SK-N-MC (cell line): ENCODE measurements around the gene CASP7.

Source experiments
- EZH2 ChIP-seq: fragments of 200-600 bp; sonication (generic); IDR thresholded peaks from one replicate; pipeline ENCODE4 v1.6.1; 2017; ENCODE audit warnings: antibody characterized with exemption
- FOXP2 ChIP-seq: optimal IDR thresholded peaks from 2 replicates; pipeline ENCODE3; 2011; ENCODE audit warnings: mild to moderate bottlenecking, moderate library complexity; ENCODE audit not compliant: insufficient read depth; ENCODE audit errors: extremely low read length, control extremely low read depth
- POLR2AphosphoS5 ChIP-seq: IDR thresholded peaks from 2 replicates; pipeline ENCODE4 v1.6.1; 2012; ENCODE audit warnings: mild to moderate bottlenecking, low read depth, low read length, borderline replicate concordance

DNA sequence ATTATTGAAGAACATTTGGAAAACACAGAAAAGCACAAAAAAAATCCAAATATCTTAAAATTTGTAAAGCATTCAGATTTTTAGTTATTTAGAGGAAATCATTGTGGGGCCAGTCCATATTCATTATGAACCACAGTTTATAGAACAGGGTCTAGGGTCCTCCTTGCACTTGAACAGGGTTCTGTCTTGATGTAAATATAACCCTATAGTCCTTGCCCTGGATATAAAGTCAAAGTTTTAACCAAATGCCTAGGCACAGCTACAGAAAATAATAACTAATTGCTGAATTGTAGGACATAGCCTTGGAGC is 25.6 kb downstream of the CASP7 start:
- no peak for TF ChIP-seq POLR2AphosphoS5
- TF ChIP-seq EZH2, result no peak
- TF ChIP-seq FOXP2, result no peak
